Esophagus squamous epithelium (tissue), 5 donors: ENCODE measurements around the gene LIPE. TPM values are rescaled to one million over a fixed set of nuclear protein-coding genes. Genes with fewer than 3 reads are reported as not detected.
A peak's percentile ranks its signal among the peaks of the same experiment; 100 is the strongest.

Experiments used
- DNase-seq: peaks from one replicate; lab custom pipeline; 2025; lab: John Stamatoyannopoulos, UW
- H3K27ac ChIP-seq, 4 donors: fragments of 200-600 bp; sonication (generic); one replicate each; pipeline ENCODE4 v1.5.1; 2016 to 2019; ENCODE audit warnings: mild to moderate bottlenecking in 1 of 4
- H3K27me3 ChIP-seq, 4 donors: fragments of 200-600 bp; sonication (generic); 1 replicate in 3 of 4; 2 replicates in 1 of 4; pipeline versions ENCODE4 v1.5.1 to v1.6.0; 2017 to 2021; ENCODE audit warnings: antibody characterized with exemption in 1 of 4
- H3K36me3 ChIP-seq, 3 donors: fragments of 200-600 bp; sonication (generic); one replicate each; pipeline ENCODE4 v1.5.1; 2016 to 2019
- H3K4me1 ChIP-seq, 3 donors: fragments of 200-600 bp; sonication (generic); one replicate each; pipeline ENCODE4 v1.5.1; 2017 to 2019
- H3K4me3 ChIP-seq, 4 donors: fragments of 200-600 bp; sonication (generic); 1 replicate in 3 of 4; 2 replicates in 1 of 4; pipeline ENCODE4 v1.5.1; 2016 to 2019; ENCODE audit warnings: mild to moderate bottlenecking in 2 of 4, moderate library complexity in 1 of 4
- H3K9me3 ChIP-seq, 3 donors: fragments of 200-600 bp; sonication (generic); one replicate each; pipeline ENCODE4 v1.5.1; 2016 to 2019
- CTCF ChIP-seq, 6 experiments: fragments of 450-650 bp in 4 of 6; fragments of 200-600 bp in 2 of 6; sonication (generic) in 2 of 6; IDR thresholded peaks; one replicate each; pipeline ENCODE4 v1.5.1; 2016 to 2019; ENCODE audit warnings: antibody characterized with exemption in 6 of 6, mild to moderate bottlenecking in 4 of 6, moderate library complexity in 4 of 6
- POLR2A ChIP-seq, 4 donors: fragments of 450-650 bp; IDR thresholded peaks; one replicate each; pipeline ENCODE4 v1.6.1; 2017; ENCODE audit warnings: antibody characterized with exemption in 4 of 4, mild to moderate bottlenecking in 4 of 4, moderate library complexity in 3 of 4
- WGBS, 2 donors: methylation state at CpG; one replicate each; pipeline ENCODE4 v1.1.5; 2018; 5-methylcytosine and 5-hydroxymethylcytosine counted together
- intact Hi-C: fragments of 100-400 bp; cut with DNase I; formaldehyde crosslinking; loops from one replicate; pipeline ENCODE4 v1.15.0; 2022
- total RNA-seq, 4 donors: library from RNA; depleted of rRNA; stranded (reverse); fragments of >200 nt; gene quantifications; one replicate each; pipeline ENCODE4 v1.1.0, GENCODE V29; 2016
- donor health status: DM: yes; HTN: yes; CAD: no.

LIPE gene
- total RNA-seq: 10 to 100 TPM in 1 of 4 donors, 1 to 10 TPM in 3; 5.2 to 10.8 (median 7.9) TPM

- Histone ChIP-seq H3K36me3 (peaks cover 0 to 4% (median 0%) of the 10 kb centered on the region in 3 donors), H3K27me3 (peaks cover 0 to 11% (median 0%) of the 10 kb centered on the region in 4 donors), H3K27ac (no peak within 1 kb of the TSS), H3K4me1 (peaks cover 13 to 23% (median 17%) of the 10 kb centered on the region in 3 donors), H3K4me3 (no peak within 1 kb of the TSS), H3K9me3 (no peaks in the 10 kb centered on the region)
- intact Hi-C loops: no loop called here
- no peak for DNase-seq
- TF ChIP-seq POLR2A (IDR thresholded peaks at IDR 0.05) (no peak), CTCF (IDR thresholded peaks at IDR 0.05) (no peak)
- WGBS, 2 donors: 74 to 81% methylated on average over 4 of the region's 4 CpGs
Measured at GRCh38 chr19:42427313-42427712, at the start of gene LIPE. Gene LIPE, minus strand, starts transcription at chr19:42427388. Its CDS starts 239 bp downstream, at chr19:42427149.

- H3K27me3 ChIP-seq: no peaks in the 10 kb centered on the region
- DNase-seq: no peak
- H3K4me3 ChIP-seq: no peak overlapping the region
- peaks cover 0 to 27% (median 0%) of the 10 kb centered on the region in 3 donors for H3K4me1 ChIP-seq
- intact Hi-C loops: no loop called here
- no peak overlapping the region for H3K27ac ChIP-seq
- H3K36me3 ChIP-seq: no peaks in the 10 kb centered on the region
- no peak for TF ChIP-seq CTCF (IDR thresholded peaks at IDR 0.05)
- TF ChIP-seq POLR2A (IDR thresholded peaks at IDR 0.05): no peak
- no peaks in the 10 kb centered on the region for H3K9me3 ChIP-seq
- 77 to 87% methylated on average over 3 to 4 of the region's 4 CpGs for WGBS, 2 donors
Measured at GRCh38 chr19:42475366-42475765, 48.2 kb upstream of the LIPE start.

GRCh38 chr19:42474743-42475142 lies 47.6 kb upstream of the LIPE start:
- WGBS, 2 donors: 74 to 77% methylated on average over 4 of the region's 4 CpGs
- DNase-seq: no peak
- H3K4me1 ChIP-seq: peaks cover 0 to 27% (median 0%) of the 10 kb centered on the region in 3 donors
- no peak overlapping the region for H3K27ac ChIP-seq
- intact Hi-C loops: no loop called here
- no peaks in the 10 kb centered on the region for H3K9me3 ChIP-seq
- H3K4me3 ChIP-seq: no peak overlapping the region
- H3K27me3 ChIP-seq: no peaks in the 10 kb centered on the region
- TF ChIP-seq POLR2A (IDR thresholded peaks at IDR 0.05) (no peak), CTCF (IDR thresholded peaks at IDR 0.05) (no peak)
- H3K36me3 ChIP-seq: no peaks in the 10 kb centered on the region

GRCh38 chr19:42473686-42474085 lies 46.5 kb upstream of the LIPE start:
- DNase-seq: no peak
- H3K9me3 ChIP-seq: no peaks in the 10 kb centered on the region
- TF ChIP-seq POLR2A (IDR thresholded peaks at IDR 0.05) (no peak), CTCF (IDR thresholded peaks at IDR 0.05) (no peak)
- no peaks in the 10 kb centered on the region for H3K36me3 ChIP-seq
- peaks cover 0 to 27% (median 0%) of the 10 kb centered on the region in 3 donors for H3K4me1 ChIP-seq
- H3K4me3 ChIP-seq: no peak overlapping the region
- no peaks in the 10 kb centered on the region for H3K27me3 ChIP-seq
- no peak overlapping the region for H3K27ac ChIP-seq
- intact Hi-C loops: no loop called here
- WGBS, 2 donors: 61 to 66% methylated on average over 6 of the region's 6 CpGs

- Histone ChIP-seq H3K4me1 (peaks cover 0 to 27% (median 0%) of the 10 kb centered on the region in 3 donors), H3K9me3 (no peaks in the 10 kb centered on the region), H3K4me3 (no peak overlapping the region), H3K36me3 (no peaks in the 10 kb centered on the region), H3K27me3 (no peaks in the 10 kb centered on the region), H3K27ac (peak overlapping the region in 3 of 4 donors; percentile 56 to 79 (median 61))
- WGBS, 2 donors: 71 to 88% methylated on average over 7 of the region's 7 CpGs
- DNase-seq: no peak
- TF ChIP-seq CTCF (IDR thresholded peaks at IDR 0.05): no peak
- TF ChIP-seq POLR2A (IDR thresholded peaks at IDR 0.05): no peak
- intact Hi-C loops: no loop called here
Measured at GRCh38 chr19:42472402-42473147, 45.4 kb upstream of the LIPE start.
